Hypothalamus (tissue), 51 donors: ENCODE data around the gene ABCB6.
"Not testable (repeated sequence)": the region's sequence is repeated elsewhere in the genome, so short reads cannot be mapped to it uniquely, and the experiment has no call there.

ENCODE experiments used
- DNase-seq, 51 donors: peaks; one replicate each; lab custom pipeline; 2025; lab: John Stamatoyannopoulos, UW

ABCB6 gene

GRCh38 chr2:219215871-219216534 is 2.8 kb downstream of the ABCB6 start:
- DNase-seq: no peak

- no peak for DNase-seq
Measured at GRCh38 chr2:219214786-219215185, 4.0 kb downstream of the ABCB6 start.

GRCh38 chr2:219214141-219214540 is 4.6 kb downstream of the ABCB6 start:
- DNase-seq: no peak

GRCh38 chr2:219213486-219214071 is 5.2 kb downstream of the ABCB6 start:
- no peak for DNase-seq

GRCh38 chr2:219213026-219213415 is 5.7 kb downstream of the ABCB6 start:
- no peak for DNase-seq

GRCh38 chr2:219210886-219211362 is 7.8 kb downstream of the ABCB6 start:
- DNase-seq: no peak

GRCh38 chr2:219210196-219210885 is 8.4 kb downstream of the ABCB6 start:
- DNase-seq: no peak

GRCh38 chr2:219209236-219210195 is 9.2 kb downstream of the ABCB6 start:
- DNase-seq: no peak

- DNase-seq: no peak
Measured at GRCh38 chr2:219207884-219208740, 10.6 kb downstream of the ABCB6 start.

- DNase-seq: peak in 3 of 51 donors; percentile 35 to 75 (median 71)
Measured at GRCh38 chr2:219207134-219207883, 11.4 kb downstream of the ABCB6 start.

- peak; percentile 60 to 97 (median 91) for DNase-seq
Measured at GRCh38 chr2:219206328-219207133, 12.2 kb downstream of the ABCB6 start, which contains the start of gene ZFAND2B. TSS of gene ZFAND2B (plus strand) at chr2:219206782. CDS start at chr2:219206988, 206 bp downstream.

GRCh38 chr2:219205981-219206327 is 12.8 kb downstream of the ABCB6 start:
- peak in 1 of 51 donors; percentile 34 for DNase-seq

- DNase-seq: no peak
Measured at GRCh38 chr2:219205165-219205538, 13.6 kb downstream of the ABCB6 start.

- no peak for DNase-seq
Measured at GRCh38 chr2:219204425-219205164, 14.2 kb downstream of the ABCB6 start.

- not testable (repeated sequence) for DNase-seq
Measured at GRCh38 chr2:219201331-219201730, 17.4 kb downstream of the ABCB6 start.

- DNase-seq: peak in 3 of 51 donors; percentile 7 to 20 (median 13)
Measured at GRCh38 chr2:219200502-219201326, 18.0 kb downstream of the ABCB6 start.
